Activated naive CD8-positive, alpha-beta T cell treated with anti-CD3 and anti-CD28 coated beads, Interleukin-2, amount 50 U/mL, for 24 hours (primary cell): ENCODE results near the gene PEPD.

Experiments
- ATAC-seq: fragments of 150-1000 bp; cut with Tn5 transposase; one replicate; pipeline ENCODE4 v1.10.0; 2021
- DNase-seq: peaks from one replicate; pipeline ENCODE4 v3.0.0; 2021
- H3K27ac Mint-ChIP-seq: one replicate; pipeline ENCODE4 v1.8.0; 2021; ENCODE audit warnings: mild to moderate bottlenecking, mixed read lengths
- H3K27me3 Mint-ChIP-seq: one replicate; pipeline ENCODE4 v1.8.0; 2021; ENCODE audit warnings: mixed read lengths
- H3K36me3 Mint-ChIP-seq: one replicate; pipeline ENCODE4 v1.8.0; 2021; ENCODE audit warnings: low read depth, mixed read lengths
- H3K4me1 Mint-ChIP-seq: one replicate; pipeline ENCODE4 v1.8.0; 2021; ENCODE audit warnings: mixed read lengths
- H3K4me3 Mint-ChIP-seq: one replicate; pipeline ENCODE4 v1.8.0; 2021; ENCODE audit warnings: mild to moderate bottlenecking, moderate library complexity, mixed read lengths
- H3K9me3 Mint-ChIP-seq: one replicate; pipeline ENCODE4 v1.8.0; 2021; ENCODE audit warnings: mixed read lengths

The PEPD gene

GRCh38 chr19:33373453-33374235 is 147.9 kb downstream of the PEPD start, which contains the start of gene CEBPG:
Gene CEBPG (plus strand): TSS chr19:33373709. CDS start chr19:33379240, 5,531 bp downstream.
- DNase-seq (peak; percentile 96), ATAC-seq (peak; percentile 95)
- Mint-ChIP-seq H3K36me3 (peaks cover 11% of the 10 kb centered on the region), H3K27ac (peak within 1 kb of the TSS; percentile 92), H3K4me1 (peaks cover 50% of the 10 kb centered on the region), H3K4me3 (peak within 1 kb of the TSS; percentile 98), H3K27me3 (no peaks in the 10 kb centered on the region), H3K9me3 (no peaks in the 10 kb centered on the region)

DNA sequence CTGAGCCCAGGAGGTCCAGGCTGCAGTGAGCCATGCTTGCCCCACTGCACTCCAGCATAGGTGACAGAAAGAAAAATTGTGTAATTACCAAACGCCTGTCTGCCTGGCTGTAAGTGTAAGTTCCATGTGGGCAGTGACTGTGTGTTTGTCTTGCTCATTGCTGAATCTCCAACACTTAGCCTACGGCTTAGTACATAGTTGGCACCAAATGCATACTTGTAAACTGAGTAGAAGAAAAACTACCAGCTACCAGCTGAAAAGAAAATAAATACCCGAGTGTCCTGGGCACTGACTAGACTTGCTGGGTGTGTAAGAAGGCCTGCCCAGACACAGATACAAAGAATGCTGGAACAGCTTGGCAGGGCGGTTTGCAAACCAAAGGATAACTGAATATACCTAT is 150.8 kb downstream of the PEPD start:
- Mint-ChIP-seq H3K4me3 (no peak overlapping the region), H3K27ac (no peak overlapping the region), H3K27me3 (no peaks in the 10 kb centered on the region), H3K4me1 (peaks cover 22% of the 10 kb centered on the region), H3K9me3 (no peaks in the 10 kb centered on the region), H3K36me3 (peaks cover 5% of the 10 kb centered on the region)
- ATAC-seq (no peak), DNase-seq (no peak)

GRCh38 chr19:33368074-33368864 is 153.3 kb downstream of the PEPD start:
- Mint-ChIP-seq H3K27ac (no peak overlapping the region), H3K4me1 (peaks cover 5% of the 10 kb centered on the region), H3K4me3 (no peak overlapping the region), H3K27me3 (no peaks in the 10 kb centered on the region), H3K36me3 (no peaks in the 10 kb centered on the region), H3K9me3 (no peaks in the 10 kb centered on the region)
- DNase-seq (no peak), ATAC-seq (peak; percentile 47)

DNA sequence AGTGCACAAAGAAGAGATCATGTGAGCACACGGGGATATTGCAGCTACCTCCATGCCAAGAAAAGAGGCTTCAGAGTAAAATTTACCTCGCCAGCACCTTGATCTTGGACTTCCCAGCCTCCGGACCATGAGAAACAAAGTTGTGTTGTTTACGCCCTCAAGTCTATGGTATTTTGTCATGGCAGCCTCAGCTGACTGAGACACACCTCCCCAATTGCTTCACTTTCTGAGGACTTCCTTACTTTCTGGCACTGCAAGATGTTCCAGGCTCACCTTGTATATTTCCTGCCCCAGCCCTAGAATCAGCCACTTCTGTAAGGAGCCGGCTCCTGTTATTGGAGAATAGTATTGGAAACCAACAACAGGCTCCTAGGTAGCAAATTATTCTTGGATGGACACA is 154.7 kb downstream of the PEPD start:
- no peaks in the 10 kb centered on the region for H3K9me3 Mint-ChIP-seq
- no peaks in the 10 kb centered on the region for H3K4me1 Mint-ChIP-seq
- H3K36me3 Mint-ChIP-seq: no peaks in the 10 kb centered on the region
- H3K27ac Mint-ChIP-seq: no peak overlapping the region
- no peak overlapping the region for H3K4me3 Mint-ChIP-seq
- ATAC-seq (no peak), DNase-seq (no peak)
- peaks cover 6% of the 10 kb centered on the region for H3K27me3 Mint-ChIP-seq

DNA sequence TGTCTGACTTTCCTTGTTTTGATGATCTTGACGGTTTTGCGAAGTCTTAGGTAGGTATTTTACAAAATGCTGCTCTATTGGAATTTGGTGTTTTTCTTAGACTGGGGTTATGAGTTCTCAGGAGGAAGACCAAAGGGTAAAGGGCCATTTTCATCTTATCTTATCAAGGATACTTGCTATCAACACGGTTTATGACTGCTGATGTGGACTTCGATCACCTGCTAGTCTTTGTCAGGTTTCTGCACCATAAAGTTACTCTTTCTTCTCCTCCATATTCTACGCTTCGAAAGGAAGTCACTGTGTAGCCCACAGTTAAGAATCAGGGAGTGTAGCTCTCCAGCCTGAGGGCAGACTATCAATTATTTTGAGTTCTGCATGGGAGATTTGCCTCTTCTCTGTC is 155.5 kb downstream of the PEPD start:
- no peak for ATAC-seq
- H3K9me3 Mint-ChIP-seq: no peaks in the 10 kb centered on the region
- peaks cover 6% of the 10 kb centered on the region for H3K27me3 Mint-ChIP-seq
- no peaks in the 10 kb centered on the region for H3K4me1 Mint-ChIP-seq
- no peak for DNase-seq
- no peak overlapping the region for H3K27ac Mint-ChIP-seq
- H3K36me3 Mint-ChIP-seq: no peaks in the 10 kb centered on the region
- no peak overlapping the region for H3K4me3 Mint-ChIP-seq

DNA sequence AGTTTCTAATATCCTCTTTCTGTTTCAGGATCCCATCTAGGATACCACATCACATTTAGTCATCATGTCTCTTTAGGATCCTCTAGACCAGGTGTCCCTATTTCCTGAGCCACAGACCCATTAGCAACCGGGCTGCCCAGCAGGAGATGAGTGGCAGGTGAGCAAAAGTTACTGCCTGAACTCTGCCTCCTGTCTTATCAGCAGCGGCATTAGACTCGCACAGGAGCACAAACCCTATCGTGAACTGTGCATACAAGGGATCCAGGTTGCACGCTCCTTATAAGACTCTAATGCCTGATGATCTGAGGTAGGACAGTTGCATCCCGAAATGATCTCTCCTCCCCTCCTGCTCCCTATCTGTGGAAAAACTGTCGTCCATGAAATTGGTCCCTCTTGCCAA is 155.9 kb downstream of the PEPD start:
- Mint-ChIP-seq H3K27ac (no peak overlapping the region), H3K4me3 (no peak overlapping the region)
- ATAC-seq: no peak

GRCh38 chr19:33363476-33363875 is 158.1 kb downstream of the PEPD start:
- H3K9me3 Mint-ChIP-seq: no peaks in the 10 kb centered on the region

More for the DNA sequence above, 155.9 kb downstream of the PEPD start:
- H3K4me1 Mint-ChIP-seq: no peaks in the 10 kb centered on the region
- peaks cover 6% of the 10 kb centered on the region for H3K27me3 Mint-ChIP-seq
- H3K9me3 Mint-ChIP-seq: no peaks in the 10 kb centered on the region
- no peaks in the 10 kb centered on the region for H3K36me3 Mint-ChIP-seq
- DNase-seq: no peak

DNA sequence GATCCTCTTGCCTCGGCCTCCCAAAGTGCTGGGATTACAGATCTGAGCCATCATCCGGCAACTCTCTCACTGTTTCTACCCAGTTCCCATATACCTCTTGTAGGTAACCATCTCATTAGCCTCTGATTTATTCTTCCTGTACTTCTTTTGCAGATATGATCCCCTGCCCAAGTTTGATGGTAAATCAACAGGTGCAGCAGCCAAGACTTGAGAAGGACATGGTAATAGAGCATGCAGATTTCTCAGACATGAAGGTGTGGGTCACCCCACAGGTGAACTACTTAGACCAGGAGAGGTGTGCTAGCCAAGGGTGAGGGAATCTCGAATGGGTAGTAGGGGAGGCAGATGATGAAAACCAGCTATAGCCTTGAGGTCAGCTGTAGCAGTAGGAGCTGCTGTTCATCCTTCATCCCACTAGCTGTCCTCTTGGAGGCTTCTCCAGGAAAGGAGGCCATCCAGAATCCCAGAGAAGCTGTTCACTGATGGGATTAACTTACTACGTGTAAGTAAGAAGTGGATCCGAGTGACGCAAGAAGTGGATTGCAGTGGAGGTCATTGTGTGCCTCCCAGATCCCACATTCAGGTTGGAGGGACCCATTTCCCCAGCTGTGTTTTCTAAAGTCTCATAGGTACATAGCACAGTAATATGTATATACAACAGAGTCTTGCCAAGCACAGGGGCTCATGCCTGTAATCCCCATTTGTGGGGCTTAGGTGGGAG is 158.9 kb downstream of the PEPD start:
- H3K4me3 Mint-ChIP-seq: no peak overlapping the region
- peaks cover 6% of the 10 kb centered on the region for H3K27me3 Mint-ChIP-seq
- no peaks in the 10 kb centered on the region for H3K36me3 Mint-ChIP-seq
- no peaks in the 10 kb centered on the region for H3K9me3 Mint-ChIP-seq
- no peaks in the 10 kb centered on the region for H3K4me1 Mint-ChIP-seq
- no peak for DNase-seq
- ATAC-seq: no peak
- H3K27ac Mint-ChIP-seq: no peak overlapping the region

More at GRCh38 chr19:33363476-33363875, 158.1 kb downstream of the PEPD start:
- no peak for ATAC-seq
- Mint-ChIP-seq H3K36me3 (no peaks in the 10 kb centered on the region), H3K27ac (no peak overlapping the region), H3K27me3 (peaks cover 6% of the 10 kb centered on the region), H3K4me3 (no peak overlapping the region), H3K4me1 (no peaks in the 10 kb centered on the region)
- no peak for DNase-seq

- Mint-ChIP-seq H3K36me3 (no peaks in the 10 kb centered on the region), H3K4me3 (no peak overlapping the region), H3K4me1 (no peaks in the 10 kb centered on the region), H3K27me3 (peaks cover 10% of the 10 kb centered on the region), H3K9me3 (peaks cover 9% of the 10 kb centered on the region), H3K27ac (no peak overlapping the region)
- no peak for ATAC-seq
- no peak for DNase-seq
Observed at GRCh38 chr19:33359581-33359980, 162.0 kb downstream of the PEPD start.

GRCh38 chr19:33358408-33358807 is 163.2 kb downstream of the PEPD start:
- Mint-ChIP-seq H3K27me3 (peaks cover 12% of the 10 kb centered on the region), H3K36me3 (no peaks in the 10 kb centered on the region), H3K9me3 (peaks cover 9% of the 10 kb centered on the region), H3K27ac (no peak overlapping the region), H3K4me3 (no peak overlapping the region), H3K4me1 (no peaks in the 10 kb centered on the region)
- DNase-seq (no peak), ATAC-seq (no peak)

DNA sequence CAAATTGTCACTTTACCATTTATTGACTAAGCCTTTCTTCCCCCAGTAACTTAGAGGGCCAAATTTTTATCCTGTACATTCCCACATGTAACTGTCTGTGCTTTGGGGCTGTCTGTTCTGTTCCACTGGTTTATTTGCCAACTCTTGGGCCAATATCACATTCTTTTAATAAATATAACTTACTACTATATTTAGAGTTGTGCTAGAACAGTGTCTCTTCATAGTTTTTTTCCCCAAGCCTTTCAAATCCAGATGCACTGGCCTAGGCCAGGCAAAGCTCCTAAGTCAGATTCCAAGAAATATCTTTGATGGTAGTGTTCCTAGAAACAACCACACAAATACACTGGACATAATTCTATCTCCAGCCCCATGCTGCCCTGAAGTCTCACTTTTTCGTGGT is 164.0 kb downstream of the PEPD start:
- H3K4me1 Mint-ChIP-seq: no peaks in the 10 kb centered on the region
- H3K4me3 Mint-ChIP-seq: no peak overlapping the region
- peaks cover 9% of the 10 kb centered on the region for H3K9me3 Mint-ChIP-seq
- H3K27ac Mint-ChIP-seq: no peak overlapping the region
- peaks cover 12% of the 10 kb centered on the region for H3K27me3 Mint-ChIP-seq
- DNase-seq (no peak), ATAC-seq (no peak)
- no peaks in the 10 kb centered on the region for H3K36me3 Mint-ChIP-seq

DNA sequence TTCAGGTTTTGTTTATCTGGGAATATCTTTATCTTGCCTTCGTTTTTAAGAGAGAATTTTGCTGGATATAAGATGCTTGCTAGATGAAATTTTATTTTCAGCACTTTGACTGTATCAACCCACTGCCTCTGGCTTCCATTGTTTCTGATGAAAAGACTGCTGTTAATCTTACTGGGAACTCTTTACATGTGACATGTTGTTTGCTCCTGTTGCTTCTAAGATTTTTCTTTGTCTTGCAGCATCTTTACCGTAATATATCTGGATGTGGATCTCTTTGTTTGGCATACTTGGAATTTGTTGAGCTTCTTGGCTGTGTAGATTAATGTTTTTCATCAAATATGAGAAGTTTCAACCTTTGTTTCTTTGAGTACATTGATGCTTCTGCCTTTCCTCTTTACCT is 166.1 kb downstream of the PEPD start:
- Mint-ChIP-seq H3K4me3 (no peak overlapping the region), H3K27me3 (peaks cover 6% of the 10 kb centered on the region), H3K4me1 (no peaks in the 10 kb centered on the region), H3K27ac (no peak overlapping the region), H3K36me3 (no peaks in the 10 kb centered on the region), H3K9me3 (peaks cover 9% of the 10 kb centered on the region)
- ATAC-seq (no peak), DNase-seq (no peak)

GRCh38 chr19:33350538-33351309 is 170.9 kb downstream of the PEPD start:
- ATAC-seq (no peak), DNase-seq (no peak)
- Mint-ChIP-seq H3K27me3 (peaks cover 27% of the 10 kb centered on the region), H3K36me3 (no peaks in the 10 kb centered on the region), H3K27ac (no peak overlapping the region), H3K4me1 (no peaks in the 10 kb centered on the region), H3K4me3 (no peak overlapping the region), H3K9me3 (peaks cover 5% of the 10 kb centered on the region)
